Renal pelvis (tissue), 4 donors: Measurements from ENCODE around the gene CA10. TPM values are rescaled to one million over a fixed set of nuclear protein-coding genes. Genes with fewer than 3 reads are reported as not detected.

Experiments
- DNase-seq: peaks from one replicate; pipeline ENCODE4 v3.0.0-alpha.2; 2013
- polyA plus RNA-seq, 3 donors: library from polyadenylated mRNA; unstranded; fragments of 120-200 nt; gene quantifications; one replicate each; pipeline ENCODE4 v1.2.1, GENCODE V29; 2013; ENCODE audit not compliant: insufficient read length in 3 of 3

CA10 gene
- polyA plus RNA-seq, 3 donors, result 8.6 to 12.4 (median 12.0) TPM

- DNase-seq, result no peak
Observed at GRCh38 chr17:51888816-51889215, 269.7 kb downstream of the CA10 start.

- no peak for DNase-seq
Observed at GRCh38 chr17:51876986-51877385, 281.5 kb downstream of the CA10 start.

- DNase-seq, result no peak
Observed at GRCh38 chr17:51873302-51873701, 285.2 kb downstream of the CA10 start.

- peak; percentile 50 for DNase-seq
Observed at GRCh38 chr17:51869387-51869786, 289.1 kb downstream of the CA10 start.

- DNase-seq, result peak; percentile 26
Observed at GRCh38 chr17:51860954-51861561, 297.5 kb downstream of the CA10 start.

GRCh38 chr17:51857052-51857597, 301.4 kb downstream of the CA10 start:
- DNase-seq, result no peak

GRCh38 chr17:51855806-51856205, 302.7 kb downstream of the CA10 start:
- no peak for DNase-seq

- DNase-seq, result no peak
Observed at GRCh38 chr17:51853857-51854256, 304.7 kb downstream of the CA10 start.

- DNase-seq, result no peak
Observed at GRCh38 chr17:51852603-51853002, 305.9 kb downstream of the CA10 start.

GRCh38 chr17:51850201-51850600, 308.3 kb downstream of the CA10 start:
- no peak for DNase-seq

GRCh38 chr17:51848451-51848850, 310.1 kb downstream of the CA10 start:
- DNase-seq, result no peak

- no peak for DNase-seq
Observed at GRCh38 chr17:51846566-51846965, 311.9 kb downstream of the CA10 start.

GRCh38 chr17:51845776-51846175, 312.7 kb downstream of the CA10 start:
- DNase-seq, result no peak

GRCh38 chr17:51842763-51843162, 315.8 kb downstream of the CA10 start:
- DNase-seq, result no peak

- no peak for DNase-seq
Observed at GRCh38 chr17:51841669-51842068, 316.8 kb downstream of the CA10 start.

- DNase-seq, result no peak
Observed at GRCh38 chr17:51840688-51841087, 317.8 kb downstream of the CA10 start.

- no peak for DNase-seq
Observed at GRCh38 chr17:51833620-51834019, 324.9 kb downstream of the CA10 start.

GRCh38 chr17:51833045-51833444, 325.5 kb downstream of the CA10 start:
- no peak for DNase-seq

- DNase-seq, result no peak
Observed at GRCh38 chr17:51830886-51831285, 327.6 kb downstream of the CA10 start.

- no peak for DNase-seq
Observed at GRCh38 chr17:51830451-51830850, 328.1 kb downstream of the CA10 start.

GRCh38 chr17:51828901-51829300, 329.6 kb downstream of the CA10 start:
- DNase-seq, result no peak

GRCh38 chr17:51827140-51827539, 331.4 kb downstream of the CA10 start:
- DNase-seq, result no peak

GRCh38 chr17:51820766-51821165, 337.7 kb downstream of the CA10 start:
- no peak for DNase-seq

- no peak for DNase-seq
Observed at GRCh38 chr17:51820252-51820651, 338.3 kb downstream of the CA10 start.
